ENCODE data around the gene HAUS3.

The HAUS3 gene

GRCh38 chr4:2261110-2261852, 19.4 kb upstream of the HAUS3 start (continued):
- no peak for TF ChIP-seq ZNF768 (tag by site-specific recombination; IDR thresholded peaks at IDR 0.05)
- no peak for TF ChIP-seq ZNF433 (tag by site-specific recombination; IDR thresholded peaks at IDR 0.05; ENCODE audit: low read depth)
- no peak for TF ChIP-seq AEBP2 (tag by site-specific recombination; IDR thresholded peaks at IDR 0.05; ENCODE audit: borderline replicate concordance)
- no peak for TF ChIP-seq ZNF302 (tag by site-specific recombination; IDR thresholded peaks at IDR 0.05; ENCODE audit: low read depth)
- TF ChIP-seq HIC1 (tag by site-specific recombination; IDR thresholded peaks at IDR 0.05), result no peak
- no peak for TF ChIP-seq ZNF354C (tag by site-specific recombination; IDR thresholded peaks at IDR 0.05; ENCODE audit: borderline replicate concordance, low read depth)
- TF ChIP-seq OSR2 (tag by site-specific recombination; IDR thresholded peaks at IDR 0.05), result no peak
- TF ChIP-seq ZNF391 (tag by site-specific recombination; IDR thresholded peaks at IDR 0.05; ENCODE audit: borderline replicate concordance, low read depth), result no peak
- no peak for TF ChIP-seq ZNF18 (tag by site-specific recombination; IDR thresholded peaks at IDR 0.05)
- 0 out of 2 replicates have a peak, but pooled peaks have one; percentile 17 for TF ChIP-seq KLF9 (tag by site-specific recombination; IDR thresholded peaks at IDR 0.05; ENCODE audit: low read depth)
- TF ChIP-seq PATZ1 (tag by site-specific recombination; IDR thresholded peaks at IDR 0.05), result peak; percentile 39; the same call in 1 of the 2 replicates
- peak; percentile 34 for TF ChIP-seq ZNF335 (tag by site-specific recombination; conservative IDR thresholded peaks at IDR 0.05)
- TF ChIP-seq ZBTB17 (tag by site-specific recombination; IDR thresholded peaks at IDR 0.05), result no peak
- TF ChIP-seq ZNF324 (tag by site-specific recombination; IDR thresholded peaks at IDR 0.05), result no peak
- no peak for TF ChIP-seq ZBTB48 (tag by site-specific recombination; IDR thresholded peaks at IDR 0.05)
- TF ChIP-seq ZNF501 (tag by site-specific recombination; IDR thresholded peaks at IDR 0.05), result no peak
- TF ChIP-seq KLF10 (tag by site-specific recombination; IDR thresholded peaks at IDR 0.05), result peak; percentile 32; the same call in 1 of the 2 replicates
- TF ChIP-seq RBAK (tag by site-specific recombination; IDR thresholded peaks at IDR 0.05), result no peak
- no peak for TF ChIP-seq ZNF223 (tag by site-specific recombination; IDR thresholded peaks at IDR 0.05)
- no peak for TF ChIP-seq ZNF214 (tag by site-specific recombination; IDR thresholded peaks at IDR 0.05; ENCODE audit: borderline replicate concordance)
- TF ChIP-seq ZNF600 (tag by site-specific recombination; IDR thresholded peaks at IDR 0.05), result peak; percentile 69
- no peak for TF ChIP-seq ZNF664 (tag by site-specific recombination; IDR thresholded peaks at IDR 0.05)
- no peak for TF ChIP-seq ZNF24 (tag by site-specific recombination; IDR thresholded peaks at IDR 0.05)
- no peak for TF ChIP-seq ZNF114 (tag by site-specific recombination; IDR thresholded peaks at IDR 0.05)
- no peak for TF ChIP-seq ZNF488 (tag by site-specific recombination; IDR thresholded peaks at IDR 0.05)
- TF ChIP-seq GLIS1 (tag by site-specific recombination; IDR thresholded peaks at IDR 0.05), result peak; percentile 50
- TF ChIP-seq HOXA7 (CRISPR knock-in tag; IDR thresholded peaks at IDR 0.05; ENCODE audit: borderline replicate concordance), result no peak

Measured in HEK293 (cell line).